Measurements from ENCODE around the gene ATP10A.

The ATP10A gene

DNA sequence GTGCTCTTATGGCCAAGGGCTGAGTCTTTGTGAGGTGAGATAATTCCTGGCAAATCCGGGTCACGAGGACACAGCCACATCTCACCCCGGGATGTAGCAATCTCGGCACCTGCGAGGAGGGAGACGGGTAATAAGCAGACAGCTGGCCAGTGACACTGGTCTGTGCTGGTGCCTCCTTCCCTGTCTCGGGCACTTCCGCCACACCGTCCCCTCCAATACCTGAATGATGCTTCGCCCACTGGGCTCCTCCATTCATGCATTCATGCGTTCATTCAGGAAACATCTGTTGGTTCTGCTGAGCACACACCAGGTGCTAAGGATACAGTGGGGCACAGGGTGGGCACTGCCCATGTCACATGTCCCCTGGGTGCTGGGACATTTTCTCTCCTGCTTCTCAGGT lies 60.1 kb downstream of the ATP10A start:
- TF ChIP-seq GATA1 (IDR thresholded peaks at IDR 0.05; ENCODE audit: low read depth, low read length) (no peak), POLR2A (IDR thresholded peaks at IDR 0.05; ENCODE audit: low read length) (no peak)
- DNase-seq, result no peak

- no peak for TF ChIP-seq GATA1 (IDR thresholded peaks at IDR 0.05; ENCODE audit: low read depth, low read length)
- TF ChIP-seq POLR2A (IDR thresholded peaks at IDR 0.05; ENCODE audit: low read length), result no peak
- no peak for DNase-seq
Observed at GRCh38 chr15:25802285-25802830, 60.8 kb downstream of the ATP10A start.

DNA sequence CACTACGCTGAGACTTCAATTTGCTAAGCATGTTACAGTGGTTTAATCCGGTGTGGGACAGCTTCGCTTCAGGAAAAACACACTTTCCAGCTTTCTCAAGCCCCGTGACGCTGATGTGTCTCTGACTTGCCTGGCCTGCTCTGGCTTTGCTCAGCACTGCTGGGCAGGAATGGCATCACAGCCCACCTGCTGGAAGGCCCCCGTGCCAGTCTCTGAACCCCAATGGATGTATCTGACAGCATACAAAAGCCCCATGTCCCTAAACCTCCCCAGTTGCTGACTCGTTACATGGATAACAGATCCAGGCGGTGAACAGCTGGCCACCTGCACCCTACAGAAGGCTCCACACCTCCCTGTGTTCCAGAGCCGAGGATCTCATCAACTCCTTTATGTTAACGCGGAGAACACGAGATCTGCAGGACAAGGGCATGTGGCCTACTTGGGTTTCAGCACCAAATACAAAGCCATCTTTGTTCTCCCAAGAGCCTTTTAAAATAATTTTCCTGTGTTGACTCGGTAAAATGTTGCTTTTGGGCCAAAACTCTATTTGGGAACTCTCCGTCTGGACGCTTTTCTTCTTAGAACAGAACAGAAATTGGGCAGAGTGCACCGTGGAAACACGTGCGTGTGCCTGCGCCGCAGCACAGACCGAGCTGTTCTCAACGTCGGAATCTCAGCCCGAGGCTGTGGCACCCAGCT lies 61.4 kb downstream of the ATP10A start:
- TF ChIP-seq POLR2A (IDR thresholded peaks at IDR 0.05; ENCODE audit: low read length) (no peak), GATA1 (IDR thresholded peaks at IDR 0.05; ENCODE audit: low read depth, low read length) (no peak)
- no peak for DNase-seq

DNA sequence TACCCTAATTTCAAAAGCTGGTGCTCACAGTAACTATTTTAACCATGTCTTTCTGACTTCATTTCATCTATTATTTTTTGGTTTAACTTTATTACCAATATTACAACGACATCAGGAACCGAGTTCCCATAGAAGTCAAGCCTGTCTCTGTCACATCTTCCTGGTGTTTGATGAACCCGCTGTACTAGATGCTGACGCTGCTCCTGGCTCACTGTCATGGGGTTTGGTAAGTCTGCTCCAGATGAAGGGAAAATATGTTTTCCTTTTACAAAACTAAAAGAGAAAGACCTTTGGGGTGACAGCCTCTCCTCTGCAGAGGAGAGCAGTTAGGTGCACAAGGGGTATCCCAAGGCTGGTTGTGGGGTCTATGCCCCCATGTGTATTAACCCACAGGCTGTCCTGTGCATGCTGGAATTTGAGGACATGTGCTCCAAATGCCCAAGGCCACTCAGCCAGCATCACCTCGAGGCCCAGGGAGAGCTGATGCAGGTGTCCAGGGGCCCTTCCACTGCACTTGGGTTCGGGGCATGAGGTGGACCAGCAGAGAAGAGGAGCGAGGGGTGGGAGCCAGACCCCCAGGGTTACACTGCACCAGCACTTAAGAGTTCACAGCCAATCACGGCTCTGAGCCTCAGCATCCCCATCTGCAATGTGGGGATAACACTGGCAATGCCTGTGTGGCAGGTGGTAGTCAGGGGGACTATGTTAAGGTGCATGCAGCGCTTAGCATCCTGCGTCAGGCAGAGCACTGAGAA lies 62.2 kb downstream of the ATP10A start:
- DNase-seq, result no peak
- no peak for TF ChIP-seq POLR2A (IDR thresholded peaks at IDR 0.05; ENCODE audit: low read length)
- TF ChIP-seq GATA1 (IDR thresholded peaks at IDR 0.05; ENCODE audit: low read depth, low read length), result no peak

DNA sequence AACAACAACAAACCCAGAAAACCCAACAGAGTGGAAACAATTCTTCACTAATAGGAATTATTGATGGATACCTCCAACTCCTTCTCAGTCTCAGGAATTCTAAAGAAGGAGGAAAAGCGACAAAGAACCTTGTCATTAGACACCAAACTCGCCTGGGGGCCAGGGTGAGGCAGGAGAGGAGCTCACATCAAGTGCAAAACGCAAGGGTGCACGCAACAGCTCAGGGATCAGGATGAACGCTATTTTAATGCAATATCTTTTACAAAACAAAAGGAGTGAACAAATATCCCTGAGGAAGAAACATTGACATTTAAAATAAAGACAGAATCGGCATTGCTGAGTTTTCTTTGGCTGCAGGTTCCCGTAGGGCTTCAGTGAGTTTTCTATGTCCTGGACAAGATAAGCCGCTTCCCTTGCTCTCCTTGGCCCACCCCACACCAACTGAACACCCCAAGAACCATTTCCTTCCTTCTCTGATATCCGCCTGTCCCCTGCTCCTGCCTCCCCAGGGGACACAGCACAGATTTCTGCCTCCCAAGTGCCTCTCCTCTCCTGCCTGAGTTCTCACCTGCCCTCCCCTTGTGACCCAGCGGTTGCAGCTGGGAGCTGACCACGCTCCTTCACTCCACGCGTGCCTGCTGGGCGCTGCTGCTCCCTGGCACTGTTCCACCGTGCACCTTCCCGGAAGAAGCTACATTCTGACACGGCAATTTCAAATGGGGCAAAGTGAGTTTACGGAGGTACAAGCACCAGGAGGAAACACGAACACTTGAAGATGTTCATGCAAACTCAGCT lies 63.0 kb downstream of the ATP10A start:
- TF ChIP-seq GATA1 (IDR thresholded peaks at IDR 0.05; ENCODE audit: low read depth, low read length), result no peak
- TF ChIP-seq POLR2A (IDR thresholded peaks at IDR 0.05; ENCODE audit: low read length), result no peak

DNA sequence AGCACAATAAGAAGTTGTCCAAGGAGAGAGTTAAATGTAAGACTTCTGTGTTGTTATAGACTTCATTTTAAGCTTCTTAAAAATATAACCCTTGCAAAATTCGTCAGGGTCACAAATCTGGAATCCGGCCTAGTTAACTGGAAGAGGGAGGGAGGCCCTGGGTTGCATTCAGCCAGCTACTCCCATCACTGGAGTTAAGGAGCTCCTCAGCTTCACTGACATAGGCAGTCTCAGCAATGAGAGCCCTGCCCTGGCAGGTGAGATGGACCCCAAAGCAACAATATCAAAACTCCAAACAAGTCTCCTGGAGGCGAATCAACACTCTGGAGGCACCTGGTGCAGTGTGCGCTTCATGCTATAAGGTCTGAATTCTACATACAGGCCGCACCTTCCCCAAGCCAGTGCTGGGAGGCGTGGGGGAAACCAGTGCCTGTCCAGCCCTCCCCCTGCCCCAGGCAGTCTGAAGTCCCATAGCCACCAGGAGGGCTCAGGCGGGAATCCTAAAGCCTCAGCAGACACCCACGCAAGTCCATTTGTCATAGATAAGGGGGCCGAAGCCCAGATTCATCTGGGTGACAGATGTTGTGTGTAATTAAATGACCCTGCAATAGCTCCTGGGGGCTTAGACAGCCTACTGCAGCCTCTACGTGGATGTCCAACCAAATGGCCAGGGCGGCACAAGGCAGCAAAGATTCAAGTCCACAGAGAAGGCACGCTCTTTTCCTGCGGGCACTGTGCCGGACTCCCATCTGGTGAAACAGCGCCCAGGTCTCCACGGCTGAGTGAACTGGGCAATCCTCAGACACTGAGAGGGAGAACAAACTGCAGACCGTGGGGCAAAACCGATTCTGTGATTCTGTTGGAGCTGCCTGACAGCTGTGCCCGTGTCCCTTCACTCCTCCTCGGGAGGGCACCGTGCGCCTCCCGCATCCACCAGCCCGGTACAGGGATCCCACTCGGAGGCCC lies 64.9 kb downstream of the ATP10A start:
- DNase-seq, result no peak
- TF ChIP-seq POLR2A (IDR thresholded peaks at IDR 0.05; ENCODE audit: low read length), result no peak
- TF ChIP-seq GATA1 (IDR thresholded peaks at IDR 0.05; ENCODE audit: low read depth, low read length), result no peak

More for the DNA sequence above, 63.0 kb downstream of the ATP10A start:
- no peak for DNase-seq

GRCh38 chr15:25797511-25797935 lies 65.6 kb downstream of the ATP10A start:
- no peak for DNase-seq
- TF ChIP-seq POLR2A (IDR thresholded peaks at IDR 0.05; ENCODE audit: low read length), result no peak
- TF ChIP-seq GATA1 (IDR thresholded peaks at IDR 0.05; ENCODE audit: low read depth, low read length), result no peak

- TF ChIP-seq GATA1 (IDR thresholded peaks at IDR 0.05; ENCODE audit: low read depth, low read length), result no peak
- no peak for TF ChIP-seq POLR2A (IDR thresholded peaks at IDR 0.05; ENCODE audit: low read length)
- DNase-seq, result no peak
Observed at GRCh38 chr15:25797035-25797434, 66.1 kb downstream of the ATP10A start.

DNA sequence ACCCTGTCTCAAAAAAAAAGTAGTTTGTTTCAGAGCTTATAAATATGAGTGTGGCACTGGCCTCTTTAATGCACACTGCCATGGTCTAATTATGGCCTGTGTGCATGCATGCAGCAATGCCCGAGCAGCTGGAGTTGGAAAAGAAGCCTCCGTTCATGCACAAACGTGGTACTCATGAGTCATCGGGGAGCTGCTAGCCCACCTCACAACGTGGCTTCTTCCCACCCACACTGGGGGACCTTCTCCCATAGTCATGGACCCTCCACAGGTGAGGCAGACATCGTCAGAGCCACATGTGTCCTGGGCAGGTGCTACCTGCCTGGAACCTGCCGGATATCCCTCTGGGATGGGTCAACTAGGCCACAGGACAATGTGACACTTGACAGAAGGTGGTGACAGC lies 66.7 kb downstream of the ATP10A start:
- DNase-seq, result no peak
- TF ChIP-seq GATA1 (IDR thresholded peaks at IDR 0.05; ENCODE audit: low read depth, low read length) (no peak), POLR2A (IDR thresholded peaks at IDR 0.05; ENCODE audit: low read length) (no peak)

DNA sequence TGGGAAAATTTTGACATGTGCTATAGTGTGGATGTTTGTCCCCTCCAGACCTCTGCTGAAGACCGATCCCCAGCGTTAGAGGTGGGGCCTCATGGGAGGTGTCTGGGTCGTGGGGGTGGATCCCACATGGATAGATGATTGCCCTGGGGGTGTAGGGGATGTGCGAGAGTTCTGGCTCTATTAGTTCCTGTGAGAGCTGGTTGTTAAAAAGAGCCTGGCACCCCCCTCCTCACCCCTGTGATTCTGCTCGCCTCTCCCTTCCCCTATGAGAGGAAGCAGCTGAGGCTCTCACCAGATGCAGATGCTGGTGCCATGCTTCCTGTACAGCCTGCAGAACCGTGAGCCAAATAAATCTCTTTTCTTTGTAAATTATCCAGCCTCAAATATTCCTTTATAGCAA lies 67.4 kb downstream of the ATP10A start:
- TF ChIP-seq GATA1 (IDR thresholded peaks at IDR 0.05; ENCODE audit: low read depth, low read length), result no peak
- TF ChIP-seq POLR2A (IDR thresholded peaks at IDR 0.05; ENCODE audit: low read length), result no peak
- DNase-seq, result no peak

DNA sequence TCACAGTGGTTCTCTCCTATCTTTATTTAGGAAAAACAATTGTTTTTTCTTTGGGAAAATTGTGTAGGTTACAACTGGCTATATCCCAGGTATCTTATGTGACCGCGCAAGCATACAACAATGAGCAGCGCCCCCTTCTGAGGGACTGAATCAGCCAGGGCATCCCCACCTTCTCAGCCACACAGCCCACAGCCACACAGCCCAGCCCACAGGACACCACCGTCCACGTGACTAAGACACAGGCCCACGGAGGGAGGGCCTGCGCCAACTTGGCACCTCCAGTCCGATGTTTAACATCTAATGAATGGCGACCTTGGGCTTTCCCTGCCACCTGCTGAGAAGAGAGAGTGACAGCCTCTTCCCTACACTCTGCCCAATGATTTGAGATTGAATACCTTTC lies 68.1 kb downstream of the ATP10A start:
- DNase-seq, result no peak
- no peak for TF ChIP-seq GATA1 (IDR thresholded peaks at IDR 0.05; ENCODE audit: low read depth, low read length)
- TF ChIP-seq POLR2A (IDR thresholded peaks at IDR 0.05; ENCODE audit: low read length), result no peak

GRCh38 chr15:25793354-25794050 lies 69.6 kb downstream of the ATP10A start:
- no peak for TF ChIP-seq POLR2A (IDR thresholded peaks at IDR 0.05; ENCODE audit: low read length)
- TF ChIP-seq GATA1 (IDR thresholded peaks at IDR 0.05; ENCODE audit: low read depth, low read length), result no peak
- DNase-seq, result no peak

Data from erythroblast (primary cell).